ENCODE measurements around the gene ODAD2.

DNA sequence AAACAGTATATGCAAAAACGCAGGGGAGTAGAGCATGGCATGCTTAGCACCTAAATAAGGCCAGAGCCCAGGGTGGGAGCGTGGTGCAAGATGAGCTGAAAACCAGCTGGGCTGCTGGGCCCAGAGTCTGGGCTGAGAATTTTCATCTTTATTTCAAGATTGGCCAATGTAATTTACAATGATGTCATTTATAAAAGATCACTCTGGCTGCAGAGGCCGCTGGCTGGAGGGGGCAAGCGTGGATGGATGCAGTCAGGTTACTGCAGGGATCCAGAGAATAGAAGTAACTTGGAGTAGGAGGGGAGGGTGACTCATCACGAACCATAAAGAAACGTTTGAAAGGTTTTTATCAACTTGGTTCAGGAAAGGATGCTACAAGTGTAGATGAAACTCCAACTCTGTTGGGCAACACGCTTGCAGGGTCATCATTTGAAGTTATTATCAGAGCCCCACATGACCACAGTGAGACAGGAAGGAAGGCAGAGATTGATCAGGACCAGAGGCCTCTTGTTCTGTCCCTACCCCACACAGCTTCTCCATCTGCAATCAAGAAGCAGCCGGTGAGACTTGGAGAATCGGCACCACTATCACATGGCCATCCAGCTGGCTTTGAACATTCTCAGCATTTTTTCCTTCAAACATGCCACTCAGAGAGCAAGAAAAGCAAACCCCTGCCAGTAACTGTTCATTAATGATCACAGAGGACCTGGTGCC, 49.2 kb downstream of the ODAD2 start:
- TF ChIP-seq POLR2A (IDR thresholded peaks at IDR 0.05; ENCODE audit: low read depth, low read length) (no peak), TAF1 (IDR thresholded peaks at IDR 0.05; ENCODE audit: low read depth, low read length) (no peak), POLR2AphosphoS5 (IDR thresholded peaks at IDR 0.05; ENCODE audit: low read depth, low read length) (no peak), POU2F2 (IDR thresholded peaks at IDR 0.05; ENCODE audit: low read depth, low read length) (no peak)
